Umbilical cord (tissue), 1 donor: ENCODE results near the gene USP13. TPM values are rescaled to one million over a fixed set of nuclear protein-coding genes. Genes with fewer than 3 reads are reported as not detected.

Experiments
- total RNA-seq: library from RNA; depleted of rRNA; stranded (reverse); fragments of >200 nt; gene quantifications from one replicate; pipeline ENCODE4 v1.2.3, GENCODE V29; 2014; ENCODE audit warnings: low replicate concordance; ENCODE audit not compliant: insufficient read depth

Gene USP13
- total RNA-seq, 1 donor from 2014 or later, result 11.1 TPM

Other genes starting within 250 kb of the USP13 start
- gene GNB4, start 201.6 kb upstream of the USP13 start, total RNA-seq, result 102 TPM
- 87.2 TPM for gene ACTL6A, start 90.1 kb upstream of the USP13 start, total RNA-seq
- gene MRPL47, start 48.4 kb upstream of the USP13 start, total RNA-seq, result 25.5 TPM
- 76.1 TPM for gene NDUFB5, start 48.2 kb upstream of the USP13 start, total RNA-seq